ENCODE data around the gene SPEG.

- TF ChIP-seq CTCF (IDR thresholded peaks at IDR 0.05) = no peak
- no peak for TF ChIP-seq POLR2A (IDR thresholded peaks at IDR 0.05)
Observed at GRCh38 chr2:219458996-219459395, 24.4 kb downstream of the SPEG start.
